Measurements from ENCODE around the gene RS1. TPM values are rescaled to one million over a fixed set of nuclear protein-coding genes. Genes with fewer than 3 reads are reported as not detected.

RS1 gene
- under 1 TPM in 2 of 10 donors, not detected in 8; 0.08 to 0.10 TPM for polyA plus RNA-seq (ENCODE audit: insufficient read length in 10 of 10)
- long read RNA-seq, donor 1 = 0 reads
- long read RNA-seq, donor 2 = 0 reads
- long read RNA-seq, donor 3 = 0 reads
- long read RNA-seq, donor 4 = 0 reads
- long read RNA-seq, donor 5 = 0 reads
- long read RNA-seq, donor 6 = 0 reads
- long read RNA-seq, donor 7 = 0 reads
- long read RNA-seq, donor 8 = 0 reads
- long read RNA-seq, donor 9 = 0 reads

DNA sequence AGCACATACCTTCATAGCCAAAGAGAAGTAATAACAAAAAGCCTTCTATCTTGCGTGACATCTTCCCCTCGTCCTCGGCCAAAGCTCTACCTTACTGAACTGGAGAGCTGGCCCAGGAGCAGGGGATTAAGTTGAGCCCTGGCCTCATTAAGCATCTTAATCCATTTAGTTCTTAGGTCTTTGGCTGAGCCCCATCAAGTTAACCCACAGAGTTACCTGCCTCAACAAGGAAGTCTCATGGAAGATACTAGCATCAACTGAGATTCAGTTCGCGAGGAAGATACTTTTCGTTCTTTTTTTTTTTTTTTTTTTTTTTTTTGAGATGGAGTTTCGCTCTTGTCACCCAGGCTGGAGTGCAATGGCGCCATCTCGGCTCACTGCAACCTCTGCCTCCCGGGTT, at the start of gene RS1:
TSS of gene RS1 (minus strand) at position 101 of the 400 bp plus-strand sequence. CDS start at position 61, 40 bp downstream.
- no peak for DNase-seq

DNA sequence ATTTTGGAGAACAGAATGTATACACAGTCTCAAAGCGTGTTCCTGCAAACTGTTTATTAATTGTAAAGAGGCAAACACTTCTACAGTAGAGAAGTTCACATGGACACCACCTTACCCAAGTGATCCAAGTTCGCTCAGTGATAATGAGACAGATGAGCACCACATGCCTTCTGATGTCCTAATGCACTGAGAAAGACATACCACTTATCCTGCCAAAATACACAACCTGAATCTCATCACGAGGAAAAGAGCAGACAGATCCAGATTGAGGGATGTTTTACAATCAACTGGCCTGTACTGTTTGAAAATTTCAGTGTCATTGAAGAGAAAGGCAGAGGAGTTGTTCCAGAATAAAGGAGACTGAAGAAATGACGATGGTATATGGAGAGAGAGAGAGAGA, 47.9 kb upstream of the RS1 start:
- no peak for DNase-seq

DNA sequence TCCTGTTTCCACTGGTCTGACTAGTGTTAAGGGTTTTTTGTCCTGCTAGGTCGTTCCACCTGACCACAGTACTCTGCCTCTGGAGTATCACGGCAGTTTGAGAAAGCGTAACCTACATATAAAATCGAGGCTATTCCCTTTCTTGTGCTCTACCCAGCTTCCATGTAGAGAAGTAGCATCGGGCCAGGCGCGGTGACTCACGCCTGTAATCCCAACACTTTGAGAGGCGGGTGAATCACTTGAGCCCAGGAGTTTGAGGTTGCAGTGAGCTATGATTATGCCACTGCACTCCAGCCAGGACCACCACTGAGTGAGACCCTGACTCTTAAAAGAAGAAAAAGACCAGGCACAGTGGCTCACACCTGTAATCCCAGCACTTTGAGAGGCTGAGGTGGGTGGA, 43.0 kb upstream of the RS1 start:
- no peak for DNase-seq

DNA sequence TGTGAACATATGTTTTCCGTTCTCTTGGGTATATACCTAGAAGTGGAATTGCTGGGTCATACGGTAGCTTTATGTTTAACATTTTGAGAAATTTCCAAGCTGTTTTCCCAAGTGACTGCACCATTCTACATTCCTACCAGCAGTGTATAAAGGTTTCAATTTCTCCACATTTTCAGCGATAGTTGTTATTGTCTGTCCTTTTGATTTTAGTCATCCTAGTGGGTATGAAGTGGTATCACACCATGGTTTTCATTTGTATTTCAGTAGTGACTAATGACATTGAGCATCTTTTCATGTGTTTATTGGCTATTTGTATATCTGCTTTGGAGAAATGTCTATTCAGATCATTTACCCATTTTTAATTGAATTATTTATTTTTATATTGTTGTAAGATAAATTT, 37.9 kb upstream of the RS1 start:
- DNase-seq = no peak

DNA sequence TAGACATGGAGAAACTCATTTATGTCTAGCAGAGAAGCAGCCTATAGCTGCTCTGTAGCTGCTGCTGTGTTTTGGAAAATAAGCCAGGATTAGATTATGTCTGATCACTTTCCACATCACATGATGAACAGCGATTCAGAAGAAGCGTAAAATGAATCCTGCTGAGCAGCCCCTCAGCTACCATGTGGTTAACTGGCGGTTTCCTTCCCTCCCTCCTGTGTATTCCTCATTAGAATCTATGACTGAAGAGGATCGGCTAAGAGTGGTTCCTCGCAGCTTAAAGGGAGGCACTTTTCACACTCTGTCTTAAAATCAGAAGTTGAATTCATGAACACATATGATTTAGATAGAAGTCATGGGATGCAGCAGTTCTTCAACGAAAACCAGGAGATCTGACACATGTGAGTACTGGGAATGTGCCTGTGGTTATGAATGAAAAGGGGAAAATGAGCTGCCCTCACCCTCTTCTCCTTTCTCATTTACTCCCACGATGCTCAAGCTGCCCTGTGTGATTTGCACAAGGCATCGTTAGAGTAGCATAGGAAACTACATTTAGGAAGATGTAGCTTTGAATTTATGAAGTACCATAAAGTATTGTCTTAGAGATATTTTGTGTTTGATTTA, 35.6 kb upstream of the RS1 start, which contains the start of gene PPEF1:
TSS of gene PPEF1 (plus strand) at position 220 of the 624 bp plus-strand sequence. CDS start at position 356, 136 bp downstream.
- peak in 1 of 3 donors; percentile 40 for DNase-seq

DNA sequence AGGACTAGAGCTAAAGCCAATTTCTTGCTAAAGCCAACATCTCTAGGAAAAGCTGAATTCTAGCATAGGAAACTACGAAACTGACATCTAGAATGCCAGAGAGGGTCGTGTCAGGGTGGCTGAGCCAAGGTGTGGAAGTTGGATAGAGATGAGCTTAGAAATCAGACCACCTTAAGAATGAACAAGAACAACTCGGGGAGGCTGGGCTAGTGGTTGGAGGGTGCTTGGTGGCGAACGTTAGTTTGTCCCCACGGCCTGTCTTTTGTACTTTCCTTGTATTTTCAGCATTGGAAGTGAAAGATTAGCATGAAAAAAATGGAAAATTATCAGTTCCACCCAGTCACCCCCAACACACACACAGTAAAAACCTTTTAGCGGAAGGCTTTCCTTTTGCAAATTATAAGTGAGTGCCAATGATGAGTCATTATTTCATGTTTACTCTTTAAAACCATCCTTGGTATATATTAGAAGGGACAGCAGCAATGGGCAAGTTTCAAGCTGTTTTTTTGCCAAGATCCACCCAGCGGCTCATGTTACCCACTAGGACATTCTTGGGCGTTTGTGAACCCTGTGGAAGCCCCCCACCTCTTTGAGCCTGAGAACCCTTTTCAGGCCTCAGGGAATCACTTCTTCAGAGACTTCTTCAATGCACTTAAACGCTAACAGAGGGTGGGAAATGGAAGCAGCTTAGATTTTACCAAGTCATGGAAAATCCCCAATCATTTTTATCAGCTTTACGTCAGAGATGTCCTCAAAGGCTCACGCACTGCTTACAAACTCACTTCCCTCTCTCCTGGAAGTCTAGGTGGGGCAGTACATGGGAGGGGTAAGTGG, 30.7 kb upstream of the RS1 start:
- peak in 1 of 3 donors; percentile 12 for DNase-seq

DNA sequence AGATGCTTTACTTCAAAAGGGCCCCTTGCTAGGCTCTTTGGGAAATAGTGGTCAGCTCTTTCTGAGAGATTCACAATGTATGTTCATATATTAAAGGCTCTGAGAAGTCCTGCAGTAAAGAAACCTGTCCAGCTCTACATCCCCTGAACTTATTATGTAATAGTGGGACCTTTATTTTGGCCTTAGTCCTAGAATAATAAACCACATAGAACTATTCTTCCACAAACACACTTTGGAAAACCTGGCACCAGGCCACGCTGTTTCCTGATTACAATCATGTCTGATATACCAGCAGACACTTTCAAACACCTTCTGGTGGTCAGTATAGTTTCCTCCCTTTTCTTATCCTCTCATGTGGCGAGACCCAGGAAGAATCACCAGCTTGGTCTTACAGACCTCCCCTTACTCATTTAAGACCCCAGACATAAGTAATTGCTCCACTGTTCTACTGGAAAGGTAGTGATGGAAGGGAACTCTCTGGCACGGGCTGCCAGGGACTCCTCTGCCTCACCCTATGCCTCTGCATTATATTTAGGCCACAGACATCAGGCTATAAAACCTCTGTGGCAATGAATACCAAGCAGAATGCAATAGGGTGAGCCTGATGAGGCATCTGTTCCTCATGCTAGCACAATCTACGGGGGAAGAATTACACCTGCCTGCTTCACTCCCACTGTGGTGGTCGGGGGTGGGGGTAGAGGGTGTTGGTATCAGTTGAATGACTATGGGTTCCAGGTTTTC, 29.9 kb upstream of the RS1 start:
- no peak for DNase-seq

DNA sequence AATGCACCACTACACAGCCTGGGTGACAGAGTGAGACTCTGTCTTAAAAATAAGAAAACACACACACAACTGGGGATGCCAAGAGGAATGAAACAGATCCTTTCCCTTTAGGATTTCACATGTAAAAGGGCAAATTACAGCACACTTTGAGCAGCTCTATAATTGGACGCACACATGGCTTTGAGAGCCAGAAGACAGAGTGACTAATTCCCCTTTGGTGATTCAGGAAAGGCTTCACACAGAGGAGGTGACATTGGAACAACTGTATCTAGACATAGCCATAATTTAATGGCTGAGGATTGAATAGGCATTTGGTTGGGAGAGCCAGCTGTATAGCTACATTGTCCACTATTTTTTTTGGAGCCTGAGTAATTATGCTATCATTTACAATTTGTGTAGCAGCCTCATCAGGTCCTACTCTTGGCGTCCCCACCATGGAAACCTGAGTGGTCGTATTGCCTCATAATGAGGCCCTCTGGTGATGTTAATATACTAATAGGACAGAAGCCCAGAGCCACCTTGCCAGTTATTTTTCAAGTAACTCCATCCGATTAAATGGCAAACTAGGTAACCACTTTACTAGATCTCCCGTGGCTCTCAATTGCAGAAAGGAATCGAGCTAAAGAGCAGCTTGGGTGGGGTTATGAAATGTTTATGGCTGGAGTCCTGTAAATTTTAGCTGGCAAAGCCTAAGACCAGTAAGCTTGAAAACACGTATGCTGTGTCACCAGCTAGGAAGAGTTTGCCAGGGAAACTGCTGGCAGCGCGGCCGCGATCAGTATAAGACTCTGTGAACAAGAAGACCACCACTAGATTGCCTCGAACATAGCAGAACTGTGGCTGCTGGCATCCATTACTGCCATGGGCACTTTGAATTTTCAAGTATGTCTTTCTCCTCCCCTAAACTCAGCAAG, 27.1 kb upstream of the RS1 start:
- DNase-seq = no peak

DNA sequence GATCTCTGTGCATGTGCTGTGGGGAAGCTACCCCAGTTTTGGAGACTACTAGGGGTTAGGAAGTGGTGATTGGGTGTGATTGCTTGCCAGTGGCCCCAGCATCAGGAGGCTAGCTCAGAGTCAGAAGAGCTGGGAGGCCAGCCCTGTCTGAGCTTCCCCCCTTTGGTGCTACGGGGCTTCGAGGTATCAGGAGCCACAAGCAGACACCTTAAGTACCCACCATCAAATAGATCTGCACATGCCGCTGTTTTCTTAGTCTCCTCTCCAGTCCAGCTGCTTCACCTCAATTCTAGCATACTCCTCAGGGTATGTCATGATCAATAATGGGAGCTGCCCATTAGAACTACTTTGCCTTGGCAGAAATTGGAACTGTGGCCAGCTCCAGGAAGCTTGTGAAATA, 24.7 kb upstream of the RS1 start:
- no peak for DNase-seq

DNA sequence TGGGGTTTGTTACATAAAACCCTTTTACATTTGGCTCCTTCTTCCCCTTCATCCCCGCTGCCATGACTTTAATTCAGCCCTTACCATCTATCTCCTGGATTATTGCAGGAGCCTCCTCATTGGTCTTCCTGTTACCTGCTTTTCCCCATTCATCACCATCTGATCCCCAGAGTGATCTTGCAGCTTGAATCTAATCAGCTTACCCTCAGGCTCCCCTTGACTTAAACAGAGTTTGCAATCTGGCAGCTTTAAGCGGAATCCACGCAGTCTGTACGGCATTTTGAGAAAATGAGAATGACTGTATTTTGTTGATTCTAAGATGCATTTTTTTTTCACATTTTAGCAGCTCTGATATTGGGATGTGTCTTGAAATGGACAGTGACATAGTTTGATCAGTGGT, 20.6 kb upstream of the RS1 start:
- DNase-seq = no peak

DNA sequence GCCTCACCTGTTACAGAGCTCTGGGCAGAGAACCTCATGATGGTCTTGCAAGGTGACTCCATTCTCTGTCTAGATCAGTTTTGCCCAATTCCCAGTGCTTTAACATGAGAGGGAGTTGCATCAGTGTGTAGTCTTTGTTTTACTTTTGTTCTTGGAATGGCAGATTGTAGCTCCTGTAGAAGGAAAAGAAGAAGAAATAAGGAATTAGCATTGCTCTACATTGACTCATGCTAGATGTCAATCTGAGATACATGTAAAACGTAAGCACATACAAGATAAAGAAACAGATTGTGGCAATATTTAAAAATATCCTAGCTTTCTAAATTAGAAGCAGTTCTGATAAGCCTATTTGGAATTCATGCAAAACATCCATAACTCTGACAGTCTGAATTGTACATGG, 19.5 kb upstream of the RS1 start:
- DNase-seq = no peak

DNA sequence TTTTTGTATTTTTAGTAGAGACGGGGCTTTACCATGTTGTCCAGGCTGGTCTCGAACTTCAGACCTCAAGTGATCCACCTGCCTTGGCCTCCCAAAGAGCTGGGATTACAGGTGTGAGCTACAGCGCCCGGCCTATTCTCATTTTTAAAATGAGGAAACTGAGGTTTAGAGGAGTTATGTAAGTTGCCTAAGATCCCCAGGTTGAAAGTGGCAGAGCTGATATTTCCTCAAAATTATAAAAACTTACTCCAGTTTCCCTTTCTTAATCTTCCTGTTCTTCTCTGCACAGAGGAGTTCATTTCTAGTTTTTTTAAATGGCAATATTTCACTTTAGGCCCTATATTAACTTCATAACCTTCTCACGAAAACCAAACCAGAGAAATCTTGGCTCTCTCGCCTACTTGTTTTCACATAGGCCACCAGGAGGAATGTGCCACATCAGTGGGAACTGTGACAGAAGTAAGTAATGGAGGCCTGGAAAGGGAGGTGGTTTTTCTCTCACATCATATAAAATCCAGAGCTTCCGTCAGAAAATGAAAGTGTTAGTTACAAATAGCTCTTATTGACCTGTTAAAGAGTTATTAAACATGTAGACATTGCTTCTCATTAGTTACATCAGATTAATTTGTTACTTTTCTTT, 16.1 kb upstream of the RS1 start:
- DNase-seq = no peak

DNA sequence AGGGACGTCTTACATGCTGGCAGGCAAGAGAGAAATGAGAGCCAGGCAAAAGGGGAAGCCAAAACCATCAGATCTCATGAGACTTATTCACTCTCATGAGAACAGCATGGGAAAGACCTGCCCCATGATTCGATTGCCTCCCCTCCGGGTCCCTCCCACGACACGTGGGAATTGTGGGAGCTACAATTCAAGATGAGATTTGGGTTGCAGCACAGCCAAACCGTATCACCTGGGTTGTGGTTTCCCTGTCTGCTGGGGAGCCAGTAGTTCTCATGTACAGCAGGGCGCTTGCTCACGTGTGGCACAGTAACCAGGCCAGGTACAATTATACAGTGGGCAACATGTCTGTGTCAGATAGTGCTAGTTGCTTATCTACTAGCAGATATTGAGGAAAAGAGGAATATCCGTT, 11.1 kb upstream of the RS1 start:
- no peak for DNase-seq

DNA sequence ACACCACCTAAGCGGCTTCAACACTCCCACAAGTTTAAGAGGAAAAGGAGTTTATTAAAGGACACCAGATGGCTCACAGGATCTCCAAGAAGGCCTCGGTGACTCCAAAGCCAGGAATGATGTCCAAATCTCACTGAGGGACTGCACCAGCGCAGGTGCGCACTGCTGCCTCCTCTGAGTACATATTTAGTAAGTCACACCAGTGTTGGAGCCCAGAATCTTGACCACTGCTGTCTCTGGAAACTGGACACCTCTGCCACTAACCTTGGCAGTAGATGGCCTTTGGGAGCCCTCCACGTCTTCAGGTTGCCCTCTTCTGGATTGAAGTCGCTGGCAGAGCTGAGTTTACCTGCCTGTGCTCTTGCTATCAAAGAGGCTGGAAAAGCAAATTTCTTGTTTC, 10.1 kb upstream of the RS1 start:
- DNase-seq = no peak

DNA sequence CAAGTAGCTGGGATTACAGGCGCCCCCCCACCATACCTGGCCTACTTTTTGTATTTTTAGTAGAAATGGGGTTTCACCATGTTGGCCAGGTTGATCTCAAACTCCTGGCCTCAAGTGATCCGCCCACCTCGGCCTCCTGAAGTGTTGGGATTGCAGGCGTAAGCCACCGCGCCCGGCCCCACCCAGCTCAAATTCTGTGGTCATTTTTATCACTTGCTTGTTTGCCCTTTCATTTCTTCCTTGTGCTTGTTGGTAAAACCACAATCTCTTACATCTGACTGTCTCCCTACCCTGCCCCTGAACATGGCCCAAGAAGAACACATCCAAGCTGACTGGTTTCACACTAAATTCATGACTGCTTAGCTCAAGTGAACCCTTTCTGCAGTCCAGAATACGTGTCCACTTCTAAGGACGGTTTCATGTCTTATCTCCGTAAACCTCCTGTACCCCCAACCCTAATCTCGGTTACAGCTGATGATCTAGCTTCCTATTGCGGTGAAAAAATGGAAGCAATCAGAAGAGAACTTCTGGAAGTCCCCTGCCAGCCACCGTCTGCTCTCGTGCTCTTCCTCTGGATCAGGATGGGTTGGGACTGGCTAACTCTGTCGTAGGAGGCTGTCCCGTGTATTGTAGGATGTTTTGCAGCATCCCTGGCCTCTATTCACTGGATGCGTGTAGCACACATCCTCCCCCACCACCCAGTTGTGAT, 5.4 kb upstream of the RS1 start:
- no peak for DNase-seq

DNA sequence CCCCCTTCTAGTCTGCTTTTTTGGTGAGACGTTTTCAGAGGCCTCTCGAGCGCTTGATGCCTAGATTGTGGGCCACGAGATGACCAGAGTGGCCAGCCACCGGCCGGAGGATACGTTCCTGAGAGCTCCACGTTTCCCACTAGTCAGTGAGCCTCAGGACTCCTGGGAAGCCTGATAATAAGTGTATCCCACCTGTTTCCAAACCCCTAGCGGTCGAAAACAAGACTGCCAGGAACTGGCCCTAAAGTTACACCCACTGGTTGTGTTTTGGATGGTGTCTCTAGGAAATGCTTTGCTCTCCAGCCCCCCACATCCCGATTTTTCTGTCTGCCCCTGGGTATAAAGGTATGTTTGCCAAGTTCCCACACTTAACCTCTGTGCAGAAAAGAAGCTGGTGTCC, 4.6 kb upstream of the RS1 start:
- no peak for DNase-seq

DNA sequence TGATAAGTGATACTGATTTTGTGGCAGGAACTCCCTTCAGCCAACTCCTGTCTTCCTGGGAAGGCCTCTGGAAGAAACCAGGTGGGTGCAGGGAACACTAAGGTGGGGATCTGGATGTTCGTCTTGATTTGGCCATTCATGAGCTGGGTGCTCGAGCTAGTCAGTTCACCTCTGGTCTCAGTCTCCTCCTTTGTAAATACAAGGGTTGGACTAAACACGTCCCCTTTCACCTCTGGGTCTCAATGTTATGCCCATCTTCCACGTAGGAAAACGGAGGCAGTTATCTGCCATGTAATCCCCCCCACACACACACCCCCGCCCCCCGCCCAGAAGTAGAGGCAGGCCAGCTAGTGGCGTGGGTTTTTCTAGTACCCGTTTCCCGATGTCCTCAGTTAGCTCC, 4.1 kb upstream of the RS1 start:
- no peak for DNase-seq

DNA sequence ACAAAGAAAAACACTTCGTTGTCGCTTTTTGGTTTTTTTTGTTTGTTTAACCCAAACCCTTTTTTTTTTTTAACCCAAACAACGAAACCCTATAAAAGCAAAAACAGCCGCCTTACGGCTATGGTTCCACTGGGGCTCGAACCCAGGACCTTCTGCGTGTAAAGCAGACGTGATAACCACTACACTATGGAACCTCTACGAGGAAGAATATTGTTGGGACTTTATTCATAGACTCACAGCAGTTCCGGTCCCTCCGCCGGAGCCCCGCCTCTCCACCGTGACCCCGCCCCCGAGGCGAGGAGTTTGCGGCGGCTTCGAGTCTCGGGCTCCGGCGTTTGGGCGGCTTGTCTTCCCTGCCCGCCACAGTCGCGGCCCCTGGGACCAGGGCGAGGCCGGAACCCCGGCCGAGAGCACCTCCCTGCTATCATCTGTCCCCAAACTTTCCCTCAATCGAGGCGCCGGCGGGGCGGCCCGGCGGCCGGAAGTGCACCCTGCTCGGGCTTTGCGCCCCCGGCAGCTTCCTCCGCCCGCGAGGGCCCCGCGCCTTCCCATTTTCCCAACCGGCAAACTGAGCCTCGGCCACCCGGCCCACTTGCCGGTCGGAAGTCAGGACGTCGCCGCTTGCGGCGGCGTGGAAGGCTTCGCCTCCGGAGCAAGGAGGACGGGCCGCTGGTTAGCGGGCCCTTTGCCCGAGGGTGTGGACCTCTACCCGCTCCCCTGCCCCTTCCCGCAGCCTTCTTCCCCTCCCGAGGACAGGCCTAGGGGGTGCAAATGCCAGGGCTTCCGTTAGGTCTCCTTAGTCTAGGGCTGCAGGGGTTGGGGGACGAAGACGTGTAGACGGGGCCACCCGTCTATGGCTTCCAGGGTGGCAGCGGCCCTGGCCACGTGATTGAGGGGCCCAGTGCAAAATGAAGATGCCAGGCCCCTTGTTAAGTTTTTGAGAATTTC, 3.2 kb upstream of the RS1 start:
- peak; percentile 77 to 91 (median 85) for DNase-seq

DNA sequence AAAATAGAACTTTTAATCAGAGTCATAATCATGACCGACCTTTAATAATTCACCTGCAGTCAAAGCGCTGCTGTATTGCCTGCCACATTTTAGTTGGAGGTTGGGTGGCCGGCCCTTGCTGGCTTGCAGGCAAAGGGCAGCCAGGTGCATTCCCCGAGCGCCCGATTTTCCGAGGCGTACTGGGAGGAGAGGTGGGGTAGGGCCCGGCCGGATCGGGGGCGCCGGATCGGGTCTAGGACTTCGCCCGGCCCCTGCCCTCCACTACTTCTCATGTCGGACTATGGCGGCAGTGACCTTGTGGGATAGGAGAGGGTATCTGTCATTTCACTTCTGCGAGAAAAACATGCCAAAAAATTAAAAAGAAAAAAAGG, 2.5 kb upstream of the RS1 start:
- DNase-seq = peak in 1 of 3 donors; percentile 6
